C1 segment of cervical spinal cord (tissue), 14 donors: ENCODE data around the gene NIPSNAP2.
"Not testable (repeated sequence)": the region's sequence is repeated elsewhere in the genome, so short reads cannot be mapped to it uniquely, and the experiment has no call there.

Source experiments
- DNase-seq, 14 donors: peaks; one replicate each; lab custom pipeline; 2025; lab: John Stamatoyannopoulos, UW

NIPSNAP2 gene

DNA sequence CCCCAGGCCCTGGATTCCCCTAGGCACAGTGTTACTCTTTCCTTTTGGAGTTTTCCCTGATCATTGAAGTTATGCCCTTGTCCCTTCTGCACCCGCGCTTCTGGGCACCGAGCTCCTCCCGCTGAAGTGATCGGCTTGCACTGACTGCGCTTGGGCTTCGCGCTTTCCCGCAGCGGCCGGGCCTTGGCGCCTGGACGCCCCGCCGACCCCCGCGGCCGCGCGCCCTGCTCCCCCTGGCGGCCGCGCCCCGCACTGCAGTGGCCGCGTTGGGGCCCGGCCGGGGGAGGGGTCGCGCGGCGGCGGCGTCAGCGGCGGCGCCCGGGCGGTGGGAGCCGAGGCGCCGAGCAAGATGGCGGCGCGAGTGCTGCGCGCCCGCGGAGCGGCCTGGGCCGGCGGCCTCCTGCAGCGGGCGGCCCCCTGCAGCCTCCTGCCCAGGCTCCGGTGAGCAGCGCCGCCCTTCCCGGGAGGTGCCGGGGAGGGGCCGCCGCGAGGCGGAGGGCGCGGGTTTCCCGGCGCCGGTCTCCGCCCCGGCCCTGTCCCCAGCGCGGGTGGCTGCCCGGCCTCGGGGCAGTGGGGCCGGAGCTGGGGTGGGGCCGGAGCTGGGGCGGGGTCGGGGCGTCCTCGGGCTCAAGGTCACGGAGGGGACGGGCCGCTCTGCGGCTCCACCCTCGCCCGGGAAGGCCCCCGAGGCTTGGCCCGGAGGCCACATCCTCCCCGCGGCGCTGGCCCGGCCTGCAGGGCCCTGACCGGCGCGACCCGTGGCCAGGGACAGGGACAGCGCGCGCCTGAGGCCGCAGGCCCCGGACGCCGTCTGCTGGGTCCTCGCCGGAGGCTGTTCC is at the start of gene NIPSNAP2:
Gene NIPSNAP2 (plus strand): TSS at position 325 of the 839 bp plus-strand sequence. CDS start 25 bp downstream, at position 350.
- peak in 13 of 14 donors; percentile 25 to 86 (median 59) for DNase-seq

DNA sequence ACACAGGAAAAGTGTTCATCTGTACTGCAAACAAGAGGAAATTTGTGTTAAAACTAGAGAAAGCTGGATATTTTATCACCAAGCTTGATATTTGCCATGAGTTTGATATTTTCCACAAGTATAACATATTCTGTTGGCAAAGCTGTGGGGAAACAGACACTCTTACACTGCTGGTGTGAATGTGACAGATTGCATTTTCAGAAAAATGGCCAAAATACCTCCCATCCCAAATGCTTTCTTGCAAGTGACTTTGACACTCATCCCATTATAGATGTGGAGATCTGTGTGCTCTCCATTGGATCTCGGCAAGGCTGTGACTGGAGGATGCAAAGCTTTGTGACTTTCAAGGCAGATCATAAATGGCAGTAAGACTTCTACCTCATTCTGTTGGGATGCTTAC is 46.6 kb upstream of the NIPSNAP2 start:
- DNase-seq = no peak

DNA sequence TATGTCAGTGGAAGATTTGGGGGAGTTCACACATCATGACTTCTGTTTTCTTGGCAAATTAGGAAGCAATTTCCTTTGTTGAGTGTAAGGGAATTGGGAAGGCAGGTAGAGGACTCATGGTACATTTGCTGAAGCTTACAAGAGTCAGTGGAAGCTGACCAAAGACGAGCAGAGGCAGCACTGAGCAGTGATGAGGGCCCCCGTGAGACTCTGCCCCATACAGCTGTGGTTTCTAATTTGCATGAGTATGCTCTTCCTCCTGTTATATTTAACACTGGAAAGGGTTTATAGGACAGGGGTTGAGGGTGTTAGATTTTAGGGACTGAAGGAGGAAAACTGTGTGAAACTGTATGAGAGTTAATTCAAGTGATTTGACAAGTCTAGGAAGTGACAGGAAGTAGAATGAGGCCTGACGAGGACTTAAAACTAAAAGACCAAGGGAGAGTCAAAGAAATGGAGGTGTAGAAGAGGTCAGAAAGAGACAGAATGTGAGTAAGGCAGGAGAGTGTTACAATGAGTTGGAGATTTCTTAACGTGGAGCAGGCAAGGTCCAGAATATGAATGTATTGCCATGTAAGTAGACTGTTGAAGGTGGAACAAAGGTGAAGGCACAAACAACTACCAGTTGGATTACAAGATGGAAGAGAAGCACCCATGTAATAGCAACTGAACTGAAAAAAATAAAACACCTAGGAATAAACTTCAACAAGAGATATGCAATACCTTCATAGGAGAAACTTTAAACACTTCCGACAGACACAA is 36.2 kb upstream of the NIPSNAP2 start:
- no peak for DNase-seq

DNA sequence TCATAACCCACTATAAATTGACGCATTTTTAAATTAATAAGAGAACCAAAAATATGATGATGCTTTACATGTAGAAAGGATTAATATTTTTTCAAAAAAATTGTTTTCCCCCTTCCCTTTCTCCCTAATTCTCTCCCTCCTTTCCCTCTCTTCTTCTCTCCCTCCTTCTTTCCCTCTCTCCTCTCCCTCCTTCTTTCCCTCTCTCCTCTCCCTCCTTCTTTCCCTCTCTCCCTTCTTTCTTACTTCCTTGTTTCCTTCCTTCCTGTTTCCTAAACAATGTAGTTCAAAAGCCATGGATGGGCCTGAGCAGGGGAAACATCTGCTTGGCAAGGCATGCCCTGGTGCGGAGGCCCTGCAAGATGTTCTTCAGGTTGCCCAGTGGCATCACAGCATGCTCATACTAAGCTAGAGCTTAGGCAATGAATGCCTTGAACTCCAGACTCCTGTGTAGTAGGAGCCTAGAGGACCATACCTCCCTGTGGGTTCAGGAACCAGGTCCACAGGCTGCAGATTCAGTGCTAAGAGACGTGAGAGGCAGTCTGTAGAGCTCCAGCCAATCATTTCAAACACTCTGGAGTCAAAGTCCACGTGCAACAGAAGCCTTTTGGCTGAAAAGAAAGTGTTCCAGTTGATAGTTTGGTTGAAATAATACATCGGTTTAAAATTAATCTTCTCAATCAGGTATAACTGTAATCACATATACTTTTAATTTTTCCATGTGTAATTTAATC is 32.8 kb upstream of the NIPSNAP2 start:
- DNase-seq = no peak

DNA sequence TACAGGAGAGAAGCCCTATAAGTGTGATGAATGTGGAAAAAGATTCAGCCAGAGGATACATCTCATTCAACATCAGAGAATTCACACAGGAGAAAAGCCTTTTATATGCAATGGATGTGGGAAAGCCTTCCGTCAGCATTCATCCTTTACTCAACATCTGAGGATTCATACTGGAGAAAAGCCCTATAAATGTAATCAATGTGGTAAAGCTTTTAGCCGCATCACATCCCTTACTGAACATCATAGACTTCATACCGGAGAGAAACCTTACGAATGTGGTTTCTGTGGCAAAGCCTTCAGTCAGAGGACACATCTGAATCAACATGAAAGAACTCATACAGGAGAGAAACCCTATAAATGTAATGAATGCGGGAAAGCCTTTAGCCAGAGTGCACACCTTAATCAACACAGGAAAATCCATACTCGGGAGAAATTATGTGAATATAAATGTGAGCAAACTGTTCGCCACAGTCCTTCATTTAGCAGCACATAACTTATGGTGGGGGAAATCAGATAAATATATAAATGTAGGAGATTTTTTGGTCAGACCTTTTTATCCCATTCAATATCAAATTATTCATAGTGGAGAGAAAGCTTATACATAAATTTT is 24.8 kb upstream of the NIPSNAP2 start:
- no peak for DNase-seq

DNA sequence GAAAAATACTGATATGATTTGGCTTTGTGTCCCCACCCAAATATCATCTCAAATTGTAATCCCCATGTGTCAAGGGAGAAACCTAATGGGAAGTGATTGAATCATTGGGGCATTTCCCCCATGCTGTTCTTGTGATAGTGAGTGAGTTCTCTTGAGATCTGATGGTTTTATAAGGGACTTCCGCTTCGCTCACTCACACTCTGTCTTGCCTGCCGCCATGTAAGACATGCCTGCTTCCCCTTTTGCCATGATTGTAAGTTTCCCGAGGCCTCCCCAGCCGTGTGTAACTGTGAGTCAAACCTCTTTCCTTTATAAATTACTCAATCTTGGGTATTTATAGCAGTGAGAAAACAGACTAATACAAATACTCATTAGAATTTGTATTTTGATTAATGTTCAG is 17.8 kb upstream of the NIPSNAP2 start:
- no peak for DNase-seq

DNA sequence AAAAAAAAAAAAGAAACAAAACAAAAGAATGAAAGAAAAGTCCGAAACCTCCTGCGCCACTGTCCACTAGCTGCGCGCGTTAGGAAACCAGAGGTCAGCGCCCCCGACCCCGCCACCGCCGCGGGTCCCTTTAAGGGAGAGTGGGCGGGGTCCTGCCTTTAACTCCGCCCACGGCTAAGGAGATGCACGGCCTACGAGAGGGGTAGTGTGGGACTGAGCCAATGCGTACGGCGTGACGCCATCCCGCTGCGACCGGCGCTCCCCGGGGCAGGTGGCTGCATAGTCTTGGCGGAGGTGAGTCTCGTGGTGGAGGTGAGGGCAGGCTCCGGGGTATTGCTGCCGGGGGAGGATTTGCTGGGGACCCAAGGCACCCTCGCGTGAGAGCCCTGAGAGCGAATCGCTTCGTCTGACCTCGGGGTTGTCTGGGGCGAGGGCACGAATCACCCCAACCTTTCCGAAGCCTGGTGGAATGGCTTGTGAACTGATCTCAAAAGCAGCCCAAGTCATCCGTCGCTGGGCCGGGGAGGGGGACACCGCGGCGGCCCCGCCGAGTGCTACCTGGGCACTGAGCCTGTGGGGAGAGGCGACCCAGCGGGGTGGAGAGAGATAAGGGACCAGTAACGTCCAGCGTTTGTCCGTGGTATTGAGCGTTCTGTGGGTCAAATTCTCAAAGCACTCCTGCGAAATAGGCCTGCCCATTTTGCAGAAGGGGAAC is 12.6 kb upstream of the NIPSNAP2 start, which contains the start of gene MRPS17:
Gene MRPS17 (plus strand): TSS at position 241 of the 715 bp plus-strand sequence. CDS start 1,319 bp downstream, outside the sequence.
- peak; percentile 52 to 92 (median 78) for DNase-seq

DNA sequence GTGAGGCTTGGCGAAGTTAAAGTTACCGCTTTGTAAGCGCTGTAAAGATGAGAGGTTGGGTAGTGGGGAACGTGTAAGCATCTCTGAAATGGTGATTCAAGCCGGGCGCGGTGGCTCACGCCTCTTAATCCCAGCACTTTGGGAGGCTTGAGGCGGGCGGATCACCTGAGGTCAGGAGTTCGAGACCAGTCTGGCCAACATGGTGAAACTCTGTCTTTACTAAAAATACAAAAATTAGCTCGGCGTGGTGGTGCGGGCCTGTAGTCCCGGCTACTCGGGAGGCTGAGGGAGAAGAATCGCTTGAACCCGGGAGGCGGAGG is 12.1 kb upstream of the NIPSNAP2 start:
- not testable (repeated sequence) for DNase-seq

DNA sequence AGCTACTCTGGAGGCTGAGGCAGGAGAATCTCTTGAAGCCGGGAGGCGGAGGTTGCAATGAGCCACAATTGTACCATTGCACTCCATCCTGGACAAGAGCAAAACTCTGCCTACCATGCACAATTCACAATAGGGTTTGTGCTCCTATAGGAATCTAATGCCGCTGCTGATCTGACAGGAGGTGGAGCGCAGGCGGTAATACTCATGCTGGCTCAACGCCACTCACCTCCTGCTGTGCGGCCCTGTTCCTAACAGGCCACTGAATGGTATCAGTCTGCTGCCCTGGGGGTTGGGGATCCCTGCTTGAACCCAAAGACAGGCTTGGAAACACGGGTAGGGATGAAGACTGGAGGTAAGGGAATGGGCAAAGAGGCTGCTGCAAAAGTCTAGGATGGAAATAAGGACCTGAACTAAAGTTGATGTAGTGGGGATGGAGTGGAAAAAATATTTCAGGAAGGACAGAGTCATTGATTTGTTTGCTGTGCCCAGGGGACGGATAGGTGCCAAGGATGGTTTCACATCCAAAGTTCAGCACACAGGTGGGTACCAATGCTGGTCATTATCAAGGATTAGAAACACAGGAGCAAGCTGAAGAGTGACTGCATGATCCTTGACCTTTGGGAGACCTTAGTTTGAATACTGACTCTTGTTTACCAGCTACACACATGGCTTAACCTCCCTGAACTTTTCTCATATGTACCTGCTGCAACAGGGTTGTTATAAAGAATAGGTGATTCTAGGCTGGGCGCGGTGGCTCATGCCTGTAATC is 10.5 kb upstream of the NIPSNAP2 start:
- no peak for DNase-seq

DNA sequence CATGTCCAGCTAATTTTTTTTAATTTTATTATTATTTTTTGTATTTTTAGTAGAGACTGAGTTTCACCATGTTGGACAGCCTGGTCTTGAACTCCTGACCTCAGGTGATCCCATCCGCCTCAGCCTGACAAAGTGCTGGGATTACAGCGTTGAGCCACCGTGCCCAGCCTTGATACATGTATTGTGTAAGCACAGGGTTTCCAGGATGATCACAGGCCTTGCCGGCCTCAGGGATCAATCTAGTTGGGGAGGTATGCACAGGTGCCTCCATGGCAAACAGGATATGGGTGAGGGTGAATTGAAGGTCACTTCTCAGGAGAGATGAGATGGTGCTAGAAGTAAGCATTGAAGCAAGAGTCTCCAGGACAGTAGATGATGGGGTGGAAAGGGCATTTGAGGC is 7.2 kb upstream of the NIPSNAP2 start:
- DNase-seq = no peak

DNA sequence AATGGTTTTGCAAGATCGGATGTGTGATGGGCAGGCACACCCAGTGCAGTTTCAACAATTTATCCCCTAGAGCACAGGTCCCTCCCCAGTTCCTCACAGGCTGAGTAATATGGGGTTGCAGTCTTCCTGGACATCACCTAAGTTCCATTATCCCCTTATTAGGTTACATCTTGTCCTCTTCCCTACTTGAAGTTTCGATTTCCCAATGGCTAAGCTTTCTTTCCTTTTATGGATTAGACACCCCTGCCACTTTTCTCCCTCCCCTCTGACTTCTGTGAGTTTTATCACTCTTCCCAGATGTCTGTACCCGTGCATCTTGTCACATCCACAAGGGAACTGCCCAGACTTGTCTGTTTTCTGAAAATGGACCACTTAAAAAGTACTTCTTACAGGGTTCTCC is 2.4 kb upstream of the NIPSNAP2 start:
- no peak for DNase-seq

DNA sequence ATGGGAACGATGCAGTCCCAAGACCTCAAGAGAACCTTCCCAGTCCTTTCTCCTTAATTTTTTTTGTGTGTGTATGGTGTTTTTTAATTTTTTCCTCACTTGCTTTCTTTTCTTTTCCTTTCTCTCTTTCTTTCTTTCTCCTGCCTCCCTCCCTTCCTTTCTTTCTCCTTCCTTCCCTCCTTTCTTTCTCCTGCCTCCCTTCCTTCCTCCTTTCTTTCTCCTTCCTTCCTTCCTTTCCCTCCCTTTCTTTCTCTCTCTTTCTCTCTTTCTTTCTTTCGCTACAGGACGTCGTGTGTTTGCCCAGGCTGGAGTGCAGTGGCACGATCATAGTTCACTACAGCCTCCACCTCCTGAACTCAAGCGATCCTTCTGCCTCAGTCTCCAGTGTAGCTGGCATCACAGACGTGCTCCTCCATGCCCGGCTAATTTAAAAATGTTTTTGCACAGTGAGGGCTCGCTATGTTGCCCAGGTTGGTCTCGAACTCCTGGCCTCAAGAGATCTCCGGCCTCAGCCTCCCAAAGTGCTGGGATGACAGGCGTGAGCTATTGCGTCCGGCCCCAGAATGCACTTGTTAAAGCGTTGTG is 709 bp upstream of the NIPSNAP2 start:
- DNase-seq = no peak

DNA sequence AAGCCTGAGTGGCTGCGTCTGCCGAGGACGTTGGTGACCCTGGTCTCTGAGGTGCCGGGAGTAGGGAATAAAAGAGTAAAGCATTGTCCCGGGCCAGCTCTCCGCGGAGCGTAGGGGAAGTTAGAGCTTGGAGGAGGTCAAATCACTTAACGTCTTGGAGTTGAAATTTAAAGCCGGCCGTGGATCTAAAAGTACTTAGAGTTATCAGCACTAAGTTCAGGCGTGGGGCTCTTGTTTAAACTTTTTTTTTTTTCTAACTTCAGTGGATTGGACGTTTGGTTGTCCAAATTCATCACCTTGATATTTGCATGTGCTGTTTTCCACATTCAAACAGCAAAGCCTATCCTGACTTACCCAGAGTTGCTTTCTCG is 700 bp downstream of the NIPSNAP2 start:
- no peak for DNase-seq

DNA sequence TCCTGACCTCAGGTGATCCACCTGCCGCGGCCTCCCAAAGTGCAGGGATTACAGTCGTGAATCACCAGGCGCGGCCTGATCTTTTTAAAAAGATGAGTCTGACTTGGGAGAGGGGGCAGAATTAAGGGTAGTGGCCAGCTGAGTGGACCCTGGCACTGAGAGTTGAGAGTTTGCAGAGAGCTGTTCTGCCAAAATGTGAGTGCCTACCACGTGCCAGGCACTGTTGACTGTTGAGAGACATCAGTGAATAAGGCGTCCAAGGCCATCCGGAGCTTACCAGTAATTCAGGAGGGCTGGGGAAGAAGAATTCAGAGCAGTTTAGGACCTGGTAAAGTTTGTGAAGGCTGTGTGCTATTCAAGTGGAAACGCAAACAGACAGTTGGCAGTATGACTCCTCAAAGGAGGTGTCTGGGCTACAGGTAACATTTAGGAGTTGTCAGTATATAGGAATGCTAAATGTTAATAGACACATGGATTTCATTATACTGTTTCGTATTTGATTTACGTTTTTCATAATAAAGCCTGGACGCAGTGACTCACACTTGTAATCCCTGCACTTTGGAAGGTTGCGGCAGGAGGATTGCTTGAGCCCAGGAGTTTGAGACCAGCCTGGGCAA is 1.5 kb downstream of the NIPSNAP2 start:
- peak in 7 of 14 donors; percentile 3 to 53 (median 19) for DNase-seq

DNA sequence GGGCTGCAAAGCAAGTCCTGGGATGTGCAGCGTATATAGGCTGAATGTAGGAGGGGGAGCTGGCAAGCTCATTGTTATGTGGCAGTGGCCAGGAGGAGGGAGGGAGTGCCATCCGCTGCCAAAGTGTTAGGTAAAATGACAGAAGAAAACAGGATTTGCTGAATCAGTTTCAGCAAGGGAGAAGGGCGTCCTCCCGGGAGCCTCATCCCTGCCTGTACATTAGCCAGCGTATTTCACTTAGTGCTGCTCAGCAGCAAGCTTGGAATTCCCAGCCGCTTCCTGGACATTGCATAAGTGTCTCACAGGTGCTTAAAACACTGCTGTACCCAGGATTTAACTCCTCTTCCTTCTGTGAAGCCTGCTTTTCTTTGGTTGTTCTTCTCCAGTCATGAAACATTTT is 2.5 kb downstream of the NIPSNAP2 start:
- DNase-seq = peak in 1 of 14 donors; percentile 50

DNA sequence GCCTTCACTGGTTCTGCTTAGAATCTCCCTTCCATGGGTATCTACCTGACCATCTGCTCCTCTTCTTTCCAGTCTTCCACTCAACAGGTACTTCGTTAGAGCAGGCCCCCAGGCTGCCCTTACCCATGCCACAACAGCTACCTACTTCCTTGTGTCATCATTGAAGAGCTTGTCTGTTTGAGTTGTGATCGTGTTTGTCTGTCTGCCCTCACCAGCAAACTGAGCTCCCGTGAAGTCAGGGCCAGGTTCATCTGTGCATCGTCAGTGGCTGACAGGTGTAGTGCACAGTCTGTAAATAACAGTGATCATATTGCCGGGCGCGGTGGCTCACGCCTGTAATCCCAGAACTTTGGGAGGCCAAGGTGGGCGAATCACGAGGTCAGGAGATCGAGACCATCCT is 5.0 kb downstream of the NIPSNAP2 start:
- DNase-seq = no peak

DNA sequence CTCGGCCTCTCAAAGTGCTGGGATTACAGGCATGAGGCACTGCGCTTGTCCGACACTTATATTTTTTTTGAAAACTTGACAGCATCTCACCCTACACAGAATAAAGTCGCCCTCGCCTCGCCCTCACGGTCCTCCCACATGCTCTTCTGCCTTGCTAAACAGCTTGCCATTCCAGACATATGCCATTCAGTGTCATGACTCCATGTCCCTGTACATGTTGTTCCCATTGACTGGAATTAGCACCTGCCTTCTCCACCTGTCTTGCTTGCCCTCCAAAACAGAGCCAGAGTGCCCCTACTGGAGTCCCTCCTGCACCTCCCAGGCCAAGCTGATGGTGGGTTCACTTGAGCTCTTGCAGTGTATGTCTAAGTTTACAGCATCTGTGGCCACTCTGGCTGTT is 6.2 kb downstream of the NIPSNAP2 start:
- DNase-seq = peak in 1 of 14 donors; percentile 2

DNA sequence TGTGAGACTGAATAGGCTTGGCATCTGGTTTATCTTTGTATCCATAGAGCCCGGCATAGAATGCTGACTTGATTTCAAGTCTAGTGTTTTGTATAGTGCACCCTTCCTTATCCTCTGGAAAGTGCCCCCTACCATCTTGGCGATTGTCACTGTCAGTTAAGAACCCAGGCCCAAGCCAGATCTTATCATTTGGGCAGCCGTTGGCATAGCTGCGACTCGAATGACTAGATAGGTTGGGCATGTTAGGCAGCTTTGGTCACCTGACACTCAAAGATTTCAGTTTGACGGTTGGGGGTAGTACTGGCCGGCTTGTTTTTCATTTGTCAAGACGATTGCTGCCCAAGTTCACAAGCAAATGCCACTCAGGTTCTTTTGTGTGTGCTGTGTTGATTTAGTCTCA is 6.6 kb downstream of the NIPSNAP2 start:
- no peak for DNase-seq

DNA sequence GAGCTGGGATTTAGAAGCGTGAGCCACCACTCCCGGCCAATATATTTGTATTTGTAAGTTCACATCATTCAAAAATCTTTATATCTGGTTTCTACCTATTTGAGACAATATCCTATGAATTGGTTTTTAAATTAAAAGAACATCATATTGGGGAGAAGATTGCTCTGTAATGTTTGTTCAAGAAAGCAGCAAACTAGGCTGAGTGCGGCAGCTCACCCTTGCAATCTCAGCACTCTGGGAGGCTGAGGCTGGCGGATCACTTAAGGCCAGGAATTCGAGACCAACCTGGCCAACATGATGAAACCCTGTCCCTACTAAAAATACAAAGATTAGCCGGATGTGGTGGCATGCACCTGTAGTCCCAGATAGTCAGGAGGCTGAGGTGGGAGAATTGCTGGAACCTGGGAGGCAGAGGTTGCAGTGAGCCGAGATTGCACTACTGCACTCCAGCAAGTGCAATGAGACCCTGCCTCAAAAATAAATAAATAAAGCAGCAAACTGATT is 9.4 kb downstream of the NIPSNAP2 start:
- DNase-seq = no peak
